Measurements from ENCODE around the gene RARB.

DNA sequence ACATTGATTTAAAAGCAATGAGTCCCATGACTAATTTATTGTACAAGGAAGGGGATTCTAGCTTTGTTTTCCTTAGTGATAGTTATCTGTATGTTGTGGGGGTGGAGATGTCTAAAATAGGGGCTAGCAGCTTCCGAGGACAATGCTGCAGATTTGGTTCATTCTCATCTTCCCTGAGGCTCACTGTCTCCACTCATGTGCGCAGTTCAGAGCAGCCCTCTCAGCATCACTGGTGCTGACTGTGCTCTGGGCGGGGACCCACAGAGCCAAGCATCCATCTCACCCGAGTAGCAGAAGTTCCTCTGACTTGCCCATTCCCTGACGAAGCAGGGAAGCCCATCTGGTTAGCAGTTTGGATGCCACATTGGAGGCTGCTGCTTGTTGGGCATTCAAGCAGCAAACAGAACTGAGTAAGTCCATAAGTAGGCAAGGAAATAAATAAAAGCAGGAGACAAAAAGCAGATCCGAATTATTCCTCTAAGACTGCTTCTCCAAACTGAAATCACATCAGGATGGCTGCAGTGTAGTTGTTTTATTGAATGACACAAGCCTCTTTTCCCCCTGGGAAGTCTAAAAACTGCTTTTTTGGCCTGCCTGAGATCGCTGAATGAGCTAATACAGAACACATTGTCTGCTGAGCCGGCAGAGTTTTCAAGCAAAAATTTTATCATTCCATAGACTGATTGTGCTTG lies 27.5 kb downstream of the RARB start:
- TF ChIP-seq CTCF (IDR thresholded peaks at IDR 0.05), result no peak
- TF ChIP-seq POLR2A (IDR thresholded peaks at IDR 0.05), result no peak

Data from vagina (tissue), 2 donors.